Colonic mucosa (tissue), 4 donors: ENCODE measurements around the gene ZNF91. TPM values are rescaled to one million over a fixed set of nuclear protein-coding genes. Genes with fewer than 3 reads are reported as not detected.
A peak's percentile ranks its signal among the peaks of the same experiment; 100 is the strongest.

ENCODE experiments used
- DNase-seq: peaks from one replicate; pipeline ENCODE4 v3.0.0-alpha.2; 2020
- H3K27ac ChIP-seq: fragments of 200-600 bp; one replicate; pipeline ENCODE4 v1.8.0; 2021
- H3K27me3 ChIP-seq: fragments of 200-600 bp; one replicate; pipeline ENCODE4 v1.8.0; 2021
- H3K36me3 ChIP-seq: fragments of 200-600 bp; one replicate; pipeline ENCODE4 v1.8.0; 2021
- H3K4me1 ChIP-seq: fragments of 200-600 bp; one replicate; pipeline ENCODE4 v1.8.0; 2021; ENCODE audit warnings: mild to moderate bottlenecking
- H3K4me3 ChIP-seq: fragments of 200-600 bp; one replicate; pipeline ENCODE4 v1.8.0; 2021
- H3K9ac ChIP-seq, 2 donors: one replicate each; pipeline ENCODE4 v1.7.0; 2013; ENCODE audit warnings: control low read depth in 2 of 2, low read depth in 2 of 2, low read length in 2 of 2
- H3K9me3 ChIP-seq: fragments of 200-600 bp; one replicate; pipeline ENCODE4 v1.8.0; 2021
- CTCF ChIP-seq: fragments of 200-600 bp; IDR thresholded peaks from one replicate; pipeline ENCODE4 v1.8.0; 2022; ENCODE audit warnings: antibody characterized with exemption, mild to moderate bottlenecking
- intact Hi-C: fragments of 100-400 bp; cut with DNase I; formaldehyde crosslinking; loops from one replicate; pipeline ENCODE4 v1.14.1; 2022
- total RNA-seq, 2 donors: library from RNA; stranded (reverse); fragmentation: NEBNext Ultra II Directional in 1 of 2; extraction: Animal tissue kit (Norgen Biotek cat#: 25700) in 1 of 2; gene quantifications; one replicate each; pipeline ENCODE4 v1.2.1, GENCODE V29; 2021
- donor health status: healthy.
- donor health status: DM: no; HTN: no; CAD: no.
- donor health status: DM: no; HTN: no; CAD: no.

Gene ZNF91
- 10 to 100 TPM; 70.8 to 80.5 TPM for total RNA-seq

- Histone ChIP-seq H3K9me3 (no peaks in the 10 kb centered on the region), H3K9ac (peak within 1 kb of the TSS; percentile 85 to 93), H3K36me3 (no peaks in the 10 kb centered on the region), H3K27me3 (no peaks in the 10 kb centered on the region), H3K27ac (peak within 1 kb of the TSS; percentile 96), H3K4me1 (no peaks in the 10 kb centered on the region), H3K4me3 (peak within 1 kb of the TSS; percentile 81)
- peak; percentile 98 for DNase-seq
- intact Hi-C loops, result no loop called here
- TF ChIP-seq CTCF, result no peak
These were observed at the start of gene ZNF91 for GRCh38 chr19:23395041-23395721. TSS of gene ZNF91 (minus strand) at chr19:23395471. CDS start at chr19:23395354, 117 bp downstream.

- Histone ChIP-seq H3K4me3 (no peak overlapping the region), H3K36me3 (no peaks in the 10 kb centered on the region), H3K9ac (no peak overlapping the region), H3K9me3 (no peaks in the 10 kb centered on the region), H3K27ac (no peak overlapping the region), H3K27me3 (no peaks in the 10 kb centered on the region), H3K4me1 (no peaks in the 10 kb centered on the region)
- DNase-seq, result no peak
- TF ChIP-seq CTCF, result no peak
- intact Hi-C loops, result no loop called here
These were observed 45.5 kb upstream of the ZNF91 start for GRCh38 chr19:23440791-23441190.

GRCh38 chr19:23440207-23440606, 44.9 kb upstream of the ZNF91 start:
- intact Hi-C loops, result no loop called here
- H3K4me1 ChIP-seq, result no peaks in the 10 kb centered on the region
- H3K4me3 ChIP-seq, result no peak overlapping the region
- H3K36me3 ChIP-seq, result no peaks in the 10 kb centered on the region
- TF ChIP-seq CTCF, result no peak
- H3K27ac ChIP-seq, result no peak overlapping the region
- H3K27me3 ChIP-seq, result no peaks in the 10 kb centered on the region
- H3K9me3 ChIP-seq, result no peaks in the 10 kb centered on the region
- no peak overlapping the region for H3K9ac ChIP-seq
- no peak for DNase-seq

GRCh38 chr19:23439623-23440022, 44.4 kb upstream of the ZNF91 start:
- Histone ChIP-seq H3K4me1 (no peaks in the 10 kb centered on the region), H3K27me3 (no peaks in the 10 kb centered on the region), H3K4me3 (no peak overlapping the region), H3K9me3 (no peaks in the 10 kb centered on the region), H3K36me3 (no peaks in the 10 kb centered on the region), H3K27ac (no peak overlapping the region), H3K9ac (no peak overlapping the region)
- TF ChIP-seq CTCF, result no peak
- DNase-seq, result no peak
- intact Hi-C loops, result no loop called here

GRCh38 chr19:23437901-23438300, 42.6 kb upstream of the ZNF91 start:
- H3K27ac ChIP-seq, result no peak overlapping the region
- H3K4me3 ChIP-seq, result no peak overlapping the region
- intact Hi-C loops, result no loop called here
- DNase-seq, result no peak
- H3K4me1 ChIP-seq, result no peaks in the 10 kb centered on the region
- TF ChIP-seq CTCF, result no peak
- H3K36me3 ChIP-seq, result no peaks in the 10 kb centered on the region
- H3K27me3 ChIP-seq, result no peaks in the 10 kb centered on the region
- no peak overlapping the region for H3K9ac ChIP-seq
- H3K9me3 ChIP-seq, result no peaks in the 10 kb centered on the region
